Panc1 (cell line): Measurements from ENCODE around the gene KDM4B. TPM values are rescaled to one million over a fixed set of nuclear protein-coding genes. Genes with fewer than 3 reads are reported as not detected.

ENCODE experiments used
- ATAC-seq: fragments of 200-7000 bp; cut with Tn5 transposase; 2 replicates; pipeline ENCODE4 v1.9.1; 2020; ENCODE audit warnings: mild to moderate bottlenecking, moderate library complexity
- BruUV-seq: library from RNA; stranded (reverse); fragments of 400-500 nt; replicated peaks from 2 replicates; lab custom pipeline; 2021; lab: Mats Ljungman, UMichigan
- CTCF ChIA-PET: fragments of 300-600 bp; sonication (Branson Sonifier 250); formaldehyde crosslinking; loops from one replicate; lab custom pipeline; 2022; ENCODE audit warnings: antibody characterized with exemption; lab: Charles Lee
- POLR2A ChIA-PET: fragments of 300-600 bp; sonication (Branson Sonifier 250); formaldehyde crosslinking; loops from one replicate; lab custom pipeline; 2022; ENCODE audit warnings: antibody characterized with exemption; lab: Charles Lee
- DNase-seq: peaks from one replicate; pipeline ENCODE4 v3.0.0-alpha.2; 2010; ENCODE audit warnings: low read depth, low spot score
- H3K27ac ChIP-seq: 2 replicates; pipeline ENCODE4 v1.5.1; 2011; ENCODE audit warnings: mild to moderate bottlenecking, low read length, inconsistent platforms
- H3K27me3 ChIP-seq: fragments of 200-500 bp; sonication (Bioruptor generic); 2 replicates; pipeline ENCODE4 v1.6.0; 2014; ENCODE audit warnings: low read length, inconsistent platforms; ENCODE audit not compliant: control insufficient read depth, insufficient read depth
- H3K36me3 ChIP-seq: fragments of 200-500 bp; sonication (Bioruptor generic); 2 replicates; pipeline ENCODE4 v1.5.1; 2014; ENCODE audit warnings: inconsistent platforms, mild to moderate bottlenecking, low read length, moderate library complexity; ENCODE audit not compliant: control insufficient read depth, insufficient read depth
- H3K4me1 ChIP-seq: 2 replicates; pipeline ENCODE4 v1.5.1; 2011; ENCODE audit warnings: inconsistent platforms, mild to moderate bottlenecking, low read length, moderate library complexity; ENCODE audit not compliant: control insufficient read depth, insufficient read depth
- H3K4me3 ChIP-seq, 2 experiments: 2 replicates each; pipeline ENCODE4 v1.5.1; 2011 to 2012; ENCODE audit warnings: low read depth in 2 of 2, low read length in 2 of 2, mild to moderate bottlenecking in 2 of 2, inconsistent platforms in 1 of 2, moderate library complexity in 1 of 2
- H3K9me3 ChIP-seq: fragments of 200-500 bp; sonication (Bioruptor generic); 2 replicates; pipeline ENCODE4 v1.5.1; 2014; ENCODE audit warnings: low read depth, mild to moderate bottlenecking, inconsistent platforms, low read length, moderate library complexity; ENCODE audit not compliant: control insufficient read depth, insufficient read depth
- POLR2AphosphoS5 ChIP-seq: IDR thresholded peaks from 2 replicates; pipeline ENCODE4 v1.6.1; 2012; ENCODE audit warnings: mild to moderate bottlenecking, low read depth, low read length, moderate library complexity
- SIN3A ChIP-seq: IDR thresholded peaks from 2 replicates; pipeline ENCODE4 v1.6.1; 2012; ENCODE audit warnings: low read depth, mild to moderate bottlenecking, low read length, moderate library complexity, borderline replicate concordance; ENCODE audit not compliant: insufficient read depth
- TCF7L2 ChIP-seq: IDR thresholded peaks from 2 replicates; pipeline ENCODE4 v1.6.1; 2011; ENCODE audit warnings: mild to moderate bottlenecking, low read depth, low read length, inconsistent platforms
- in situ Hi-C: cut with HindIII; loops from 2 replicates; pipeline ENCODE4 v1.10.0; 2016; ENCODE audit warnings: low sequenced_read_pairs, low pct_unique_long_range_greater_than_20kb
- intact Hi-C: fragments of 100-400 bp; cut with micrococcal nuclease; formaldehyde crosslinking; loops from one replicate; pipeline ENCODE4 v1.10.0; 2022; ENCODE audit not compliant: unreplicated experiment
- total RNA-seq: library from RNA; stranded (reverse); gene quantifications from one replicate; pipeline ENCODE4 v1.2.1, GENCODE V29; 2021; ENCODE audit not compliant: unreplicated experiment
- TF ChIP-seq, protein P1 (sequence below): fragments of 450-650 bp; IDR thresholded peaks from 2 replicates; pipeline ENCODE4 v1.5.1; 2017; ENCODE audit warnings: mild to moderate bottlenecking
- TF ChIP-seq, protein P2 (sequence below), 2 experiments: IDR thresholded peaks; 2 replicates each; pipeline ENCODE4 v1.6.1; 2011 to 2012; ENCODE audit warnings: low read depth in 2 of 2, control low read depth in 1 of 2, low read length in 1 of 2, mild to moderate bottlenecking in 1 of 2, moderate library complexity in 1 of 2; ENCODE audit not compliant: insufficient read depth in 1 of 2

Gene KDM4B
- total RNA-seq, 1 experiment from 2014 or later: 18.4 TPM

DNA sequence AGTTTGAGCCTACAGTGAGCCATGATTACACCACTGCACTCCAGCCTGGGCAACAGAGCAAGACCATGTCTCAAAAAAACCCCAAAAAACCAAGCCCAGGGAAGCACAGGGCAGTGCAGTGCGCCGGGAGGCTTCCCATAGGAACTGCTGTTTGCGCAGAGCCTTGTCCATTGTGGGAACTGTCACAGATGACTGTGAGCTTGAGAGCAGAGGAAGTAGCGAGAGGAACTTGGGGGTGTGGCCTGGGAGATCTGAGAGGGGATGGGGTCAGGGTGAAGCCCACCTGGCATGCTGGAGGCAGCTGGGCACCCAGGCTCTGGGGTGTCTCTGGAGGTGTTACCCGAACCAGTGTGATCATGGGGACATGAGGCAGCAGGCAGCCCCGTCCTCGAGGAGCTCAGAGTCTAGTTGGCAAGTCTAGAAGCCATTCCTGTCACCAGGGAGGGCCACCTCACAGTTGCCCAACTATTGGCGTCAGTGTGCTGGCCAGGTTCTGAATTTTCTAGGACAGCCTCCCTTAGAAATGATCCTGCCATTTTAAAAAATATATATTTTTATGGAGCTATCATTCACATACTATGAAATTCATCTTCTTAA lies 10.4 kb downstream of the KDM4B start:
- no peaks in the 10 kb centered on the region for H3K36me3 ChIP-seq
- H3K27ac ChIP-seq: no peak overlapping the region
- peaks cover 17% of the 10 kb centered on the region for H3K4me1 ChIP-seq
- in situ Hi-C loops: no loop called here
- ATAC-seq (no peak), DNase-seq (no peak)
- no TSS peak for BruUV-seq
- ChIA-PET POLR2A (interaction anchor here (0.6 kb wide), 1 partner anchor 214 kb away, joined by 4 read pairs; no protein-coding TSS in a partner anchor), CTCF (no interaction called here)
- TF ChIP-seq TCF7L2: no peak
- no peak for TF ChIP-seq POLR2AphosphoS5
- TF ChIP-seq, protein P1, sequence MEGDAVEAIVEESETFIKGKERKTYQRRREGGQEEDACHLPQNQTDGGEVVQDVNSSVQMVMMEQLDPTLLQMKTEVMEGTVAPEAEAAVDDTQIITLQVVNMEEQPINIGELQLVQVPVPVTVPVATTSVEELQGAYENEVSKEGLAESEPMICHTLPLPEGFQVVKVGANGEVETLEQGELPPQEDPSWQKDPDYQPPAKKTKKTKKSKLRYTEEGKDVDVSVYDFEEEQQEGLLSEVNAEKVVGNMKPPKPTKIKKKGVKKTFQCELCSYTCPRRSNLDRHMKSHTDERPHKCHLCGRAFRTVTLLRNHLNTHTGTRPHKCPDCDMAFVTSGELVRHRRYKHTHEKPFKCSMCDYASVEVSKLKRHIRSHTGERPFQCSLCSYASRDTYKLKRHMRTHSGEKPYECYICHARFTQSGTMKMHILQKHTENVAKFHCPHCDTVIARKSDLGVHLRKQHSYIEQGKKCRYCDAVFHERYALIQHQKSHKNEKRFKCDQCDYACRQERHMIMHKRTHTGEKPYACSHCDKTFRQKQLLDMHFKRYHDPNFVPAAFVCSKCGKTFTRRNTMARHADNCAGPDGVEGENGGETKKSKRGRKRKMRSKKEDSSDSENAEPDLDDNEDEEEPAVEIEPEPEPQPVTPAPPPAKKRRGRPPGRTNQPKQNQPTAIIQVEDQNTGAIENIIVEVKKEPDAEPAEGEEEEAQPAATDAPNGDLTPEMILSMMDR: no peak
- TF ChIP-seq, protein P2, sequence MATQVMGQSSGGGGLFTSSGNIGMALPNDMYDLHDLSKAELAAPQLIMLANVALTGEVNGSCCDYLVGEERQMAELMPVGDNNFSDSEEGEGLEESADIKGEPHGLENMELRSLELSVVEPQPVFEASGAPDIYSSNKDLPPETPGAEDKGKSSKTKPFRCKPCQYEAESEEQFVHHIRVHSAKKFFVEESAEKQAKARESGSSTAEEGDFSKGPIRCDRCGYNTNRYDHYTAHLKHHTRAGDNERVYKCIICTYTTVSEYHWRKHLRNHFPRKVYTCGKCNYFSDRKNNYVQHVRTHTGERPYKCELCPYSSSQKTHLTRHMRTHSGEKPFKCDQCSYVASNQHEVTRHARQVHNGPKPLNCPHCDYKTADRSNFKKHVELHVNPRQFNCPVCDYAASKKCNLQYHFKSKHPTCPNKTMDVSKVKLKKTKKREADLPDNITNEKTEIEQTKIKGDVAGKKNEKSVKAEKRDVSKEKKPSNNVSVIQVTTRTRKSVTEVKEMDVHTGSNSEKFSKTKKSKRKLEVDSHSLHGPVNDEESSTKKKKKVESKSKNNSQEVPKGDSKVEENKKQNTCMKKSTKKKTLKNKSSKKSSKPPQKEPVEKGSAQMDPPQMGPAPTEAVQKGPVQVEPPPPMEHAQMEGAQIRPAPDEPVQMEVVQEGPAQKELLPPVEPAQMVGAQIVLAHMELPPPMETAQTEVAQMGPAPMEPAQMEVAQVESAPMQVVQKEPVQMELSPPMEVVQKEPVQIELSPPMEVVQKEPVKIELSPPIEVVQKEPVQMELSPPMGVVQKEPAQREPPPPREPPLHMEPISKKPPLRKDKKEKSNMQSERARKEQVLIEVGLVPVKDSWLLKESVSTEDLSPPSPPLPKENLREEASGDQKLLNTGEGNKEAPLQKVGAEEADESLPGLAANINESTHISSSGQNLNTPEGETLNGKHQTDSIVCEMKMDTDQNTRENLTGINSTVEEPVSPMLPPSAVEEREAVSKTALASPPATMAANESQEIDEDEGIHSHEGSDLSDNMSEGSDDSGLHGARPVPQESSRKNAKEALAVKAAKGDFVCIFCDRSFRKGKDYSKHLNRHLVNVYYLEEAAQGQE (IDR thresholded peaks at IDR 0.05; ENCODE audit: insufficient read depth in 1 of 2, low read depth in 2 of 2, low read length in 1 of 2): no peak
- no peak for TF ChIP-seq SIN3A
- H3K27me3 ChIP-seq: no peaks in the 10 kb centered on the region
- intact Hi-C loops: loop anchor here (10.0 kb wide), 1 partner anchor 55 kb away; no protein-coding TSS in a partner anchor
- no peaks in the 10 kb centered on the region for H3K9me3 ChIP-seq
- no peak overlapping the region for H3K4me3 ChIP-seq

DNA sequence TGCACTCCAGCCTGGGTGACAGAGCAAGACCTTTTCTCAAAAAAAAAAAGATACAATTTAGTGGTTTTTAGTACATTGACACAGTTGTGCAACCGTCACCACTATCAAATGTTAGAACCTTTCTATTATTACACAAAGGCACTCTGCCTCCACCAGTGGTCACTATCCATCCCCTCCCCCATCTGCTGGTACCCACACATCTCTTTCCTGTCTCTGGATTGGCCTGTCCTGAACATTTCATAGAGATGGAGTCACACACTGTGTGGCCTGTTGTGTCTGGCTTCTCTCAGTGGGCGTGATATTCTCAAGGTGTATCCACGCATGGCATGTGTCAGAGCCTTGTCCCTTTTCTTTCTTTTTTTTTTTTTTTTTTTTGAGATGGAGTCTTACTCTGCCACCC lies 11.2 kb downstream of the KDM4B start:
- BruUV-seq: no TSS peak
- ATAC-seq (no peak), DNase-seq (no peak)
- Histone ChIP-seq H3K4me3 (no peak overlapping the region), H3K9me3 (no peaks in the 10 kb centered on the region), H3K27me3 (no peaks in the 10 kb centered on the region), H3K4me1 (peaks cover 12% of the 10 kb centered on the region), H3K36me3 (no peaks in the 10 kb centered on the region), H3K27ac (no peak overlapping the region)
- in situ Hi-C loops: no loop called here
- TF ChIP-seq POLR2AphosphoS5 (no peak), SIN3A (no peak), TCF7L2 (no peak)
- TF ChIP-seq, protein P2 (IDR thresholded peaks at IDR 0.05; ENCODE audit: insufficient read depth in 1 of 2, low read depth in 2 of 2, low read length in 1 of 2): no peak
- TF ChIP-seq, protein P1: no peak
- intact Hi-C loops: no loop called here
- CTCF ChIA-PET: interaction anchor here (0.7 kb wide), 1 partner anchor 22 kb away, joined by 5 read pairs; no protein-coding TSS in a partner anchor
- POLR2A ChIA-PET: interaction anchor here (0.6 kb wide), 1 partner anchor 213 kb away, joined by 4 read pairs; no protein-coding TSS in a partner anchor
